Dendritic cell treated with granulocyte-macrophage colony-stimulating factor and Interleukin-4, amounts not matched to agents 40 ng/mL and 50 ng/mL, for 4 days (primary cell): ENCODE measurements around the gene CCDC88B.
"Not testable (repeated sequence)": the region's sequence is repeated elsewhere in the genome, so short reads cannot be mapped to it uniquely, and the experiment has no call there.

Experiments
- H3K27ac Mint-ChIP-seq: one replicate; pipeline ENCODE4 v1.8.0; 2022; ENCODE audit warnings: mild to moderate bottlenecking, mixed read lengths
- H3K27me3 Mint-ChIP-seq: one replicate; pipeline ENCODE4 v1.8.0; 2022; ENCODE audit warnings: mild to moderate bottlenecking, mixed read lengths
- H3K36me3 Mint-ChIP-seq: one replicate; pipeline ENCODE4 v1.8.0; 2022; ENCODE audit warnings: low read depth, mixed read lengths
- H3K4me1 Mint-ChIP-seq: one replicate; pipeline ENCODE4 v1.8.0; 2022; ENCODE audit warnings: low read depth, mixed read lengths
- H3K4me3 Mint-ChIP-seq: one replicate; pipeline ENCODE4 v1.8.0; 2022; ENCODE audit warnings: mild to moderate bottlenecking, moderate library complexity, mixed read lengths
- H3K9me3 Mint-ChIP-seq: one replicate; pipeline ENCODE4 v1.8.0; 2022; ENCODE audit warnings: mixed read lengths
- intact Hi-C: fragments of 100-400 bp; cut with micrococcal nuclease; formaldehyde crosslinking; loops from one replicate; pipeline ENCODE4 v1.15.0; 2022

The CCDC88B gene

GRCh38 chr11:64299847-64300648 is 40.0 kb upstream of the CCDC88B start, which contains the start of gene CATSPERZ:
TSS of gene CATSPERZ (plus strand) at chr11:64300358. CDS start at chr11:64300411, 53 bp downstream.
- intact Hi-C loops = loop anchor here (5.0 kb wide), 1 partner anchor 48 kb away; the partner anchor contains the start of gene PLCB3
- H3K36me3 Mint-ChIP-seq = peaks cover 6% of the 10 kb centered on the region
- no peaks in the 10 kb centered on the region for H3K9me3 Mint-ChIP-seq
- H3K27me3 Mint-ChIP-seq = peaks cover 70% of the 10 kb centered on the region
- H3K4me3 Mint-ChIP-seq = peak within 1 kb of the TSS; percentile 57
- H3K4me1 Mint-ChIP-seq = peaks cover 64% of the 10 kb centered on the region
- H3K27ac Mint-ChIP-seq = peak within 1 kb of the TSS; percentile 44

GRCh38 chr11:64303109-64304031 is 36.6 kb upstream of the CCDC88B start:
- no peaks in the 10 kb centered on the region for H3K9me3 Mint-ChIP-seq
- peaks cover 33% of the 10 kb centered on the region for H3K36me3 Mint-ChIP-seq
- intact Hi-C loops = loop anchor here (1.0 to 5.0 kb wide), 3 partner anchors 19 to 99 kb away; partner anchors contain the start of genes BAD, GPR137 and PLCB3
- peak overlapping the region; percentile 100 for H3K27ac Mint-ChIP-seq
- peaks cover 37% of the 10 kb centered on the region for H3K27me3 Mint-ChIP-seq
- peak overlapping the region; percentile 99 for H3K4me3 Mint-ChIP-seq
- peaks cover 62% of the 10 kb centered on the region for H3K4me1 Mint-ChIP-seq

GRCh38 chr11:64304032-64304315 is 36.0 kb upstream of the CCDC88B start:
- Mint-ChIP-seq H3K27ac (peak overlapping the region; percentile 100), H3K4me1 (peaks cover 59% of the 10 kb centered on the region), H3K4me3 (peak overlapping the region; percentile 99), H3K36me3 (peaks cover 38% of the 10 kb centered on the region), H3K9me3 (no peaks in the 10 kb centered on the region), H3K27me3 (peaks cover 32% of the 10 kb centered on the region)
- intact Hi-C loops = loop anchor here (1.0 to 5.0 kb wide), 3 partner anchors 19 to 100 kb away; partner anchors contain the start of genes BAD, GPR137 and PLCB3

GRCh38 chr11:64304316-64305072 is 35.5 kb upstream of the CCDC88B start:
- peak overlapping the region; percentile 100 for H3K27ac Mint-ChIP-seq
- peaks cover 26% of the 10 kb centered on the region for H3K27me3 Mint-ChIP-seq
- H3K4me1 Mint-ChIP-seq = peaks cover 54% of the 10 kb centered on the region
- no peaks in the 10 kb centered on the region for H3K9me3 Mint-ChIP-seq
- H3K36me3 Mint-ChIP-seq = peaks cover 43% of the 10 kb centered on the region
- intact Hi-C loops = loop anchor here (1.0 to 5.0 kb wide), 7 partner anchors 13 to 100 kb away; partner anchors contain the start of genes BAD, CCDC88B, GPR137 and PLCB3
- peak overlapping the region; percentile 99 for H3K4me3 Mint-ChIP-seq

- H3K27me3 Mint-ChIP-seq = peaks cover 20% of the 10 kb centered on the region
- peak within 1 kb of the TSS; percentile 99 for H3K4me3 Mint-ChIP-seq
- peak within 1 kb of the TSS; percentile 100 for H3K27ac Mint-ChIP-seq
- peaks cover 50% of the 10 kb centered on the region for H3K36me3 Mint-ChIP-seq
- no peaks in the 10 kb centered on the region for H3K9me3 Mint-ChIP-seq
- intact Hi-C loops = loop anchor here (1.0 to 5.0 kb wide), 5 partner anchors 12 to 65 kb away; partner anchors contain the start of genes BAD, CCDC88B, GPR137 and TRMT112
- H3K4me1 Mint-ChIP-seq = peaks cover 47% of the 10 kb centered on the region
Measured at GRCh38 chr11:64305075-64305690, 34.8 kb upstream of the CCDC88B start, which contains the start of gene ESRRA. TSS of gene ESRRA (plus strand) at chr11:64305524. CDS start at chr11:64307180, 1,656 bp downstream.

GRCh38 chr11:64305691-64306562 is 34.1 kb upstream of the CCDC88B start:
- no peaks in the 10 kb centered on the region for H3K9me3 Mint-ChIP-seq
- H3K4me1 Mint-ChIP-seq = peaks cover 43% of the 10 kb centered on the region
- H3K36me3 Mint-ChIP-seq = peaks cover 57% of the 10 kb centered on the region
- H3K27ac Mint-ChIP-seq = peak overlapping the region; percentile 100
- H3K4me3 Mint-ChIP-seq = peak overlapping the region; percentile 99
- intact Hi-C loops = loop anchor here (1.0 to 5.0 kb wide), 5 partner anchors 11 to 66 kb away; partner anchors contain the start of genes BAD, CCDC88B, GPR137 and TRMT112
- H3K27me3 Mint-ChIP-seq = peaks cover 12% of the 10 kb centered on the region

- peaks cover 47% of the 10 kb centered on the region for H3K4me1 Mint-ChIP-seq
- peak overlapping the region; percentile 99 for H3K4me3 Mint-ChIP-seq
- H3K36me3 Mint-ChIP-seq = peaks cover 63% of the 10 kb centered on the region
- intact Hi-C loops = loop anchor here (5.0 kb wide), 1 partner anchor 36 kb away; the partner anchor contains the start of gene CCDC88B
- H3K27ac Mint-ChIP-seq = peak overlapping the region; percentile 100
- H3K9me3 Mint-ChIP-seq = no peaks in the 10 kb centered on the region
- peaks cover 10% of the 10 kb centered on the region for H3K27me3 Mint-ChIP-seq
Measured at GRCh38 chr11:64306563-64306875, 33.5 kb upstream of the CCDC88B start.

GRCh38 chr11:64306876-64307622 is 33.0 kb upstream of the CCDC88B start:
- Mint-ChIP-seq H3K4me3 (peak overlapping the region; percentile 99), H3K9me3 (no peaks in the 10 kb centered on the region), H3K36me3 (peaks cover 69% of the 10 kb centered on the region), H3K27ac (peak overlapping the region; percentile 100), H3K4me1 (peaks cover 48% of the 10 kb centered on the region), H3K27me3 (peaks cover 5% of the 10 kb centered on the region)
- intact Hi-C loops = loop anchor here (5.0 kb wide), 1 partner anchor 35 kb away; the partner anchor contains the start of gene CCDC88B

DNA sequence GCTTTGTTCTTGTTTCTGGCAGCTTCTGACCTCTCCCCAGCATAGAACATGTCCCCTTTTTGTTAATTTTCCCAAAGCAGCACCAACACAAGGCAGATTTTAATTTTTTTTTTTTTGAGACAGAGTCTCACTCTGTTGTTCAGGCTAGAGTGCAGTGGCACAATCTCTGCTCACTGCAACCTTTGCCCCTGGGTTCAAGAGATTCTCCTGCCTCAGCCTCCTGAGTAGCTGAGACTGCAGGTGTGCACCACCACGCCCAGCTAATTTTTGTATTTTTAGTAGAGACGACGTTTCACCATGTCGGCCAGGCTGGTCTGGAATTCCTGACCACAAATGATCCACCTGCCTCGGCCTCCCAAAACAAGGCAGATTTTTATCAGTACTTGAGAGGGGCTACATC is 32.2 kb upstream of the CCDC88B start:
- Mint-ChIP-seq H3K36me3 (peaks cover 76% of the 10 kb centered on the region), H3K4me1 (peaks cover 55% of the 10 kb centered on the region)
- not testable (repeated sequence) for H3K4me3 Mint-ChIP-seq, H3K27ac Mint-ChIP-seq, H3K27me3 Mint-ChIP-seq, H3K9me3 Mint-ChIP-seq
- intact Hi-C loops = loop anchor here (5.0 kb wide), 1 partner anchor 35 kb away; the partner anchor contains the start of gene CCDC88B

- Mint-ChIP-seq H3K4me1 (peaks cover 57% of the 10 kb centered on the region), H3K27ac (peak overlapping the region; percentile 14), H3K9me3 (no peaks in the 10 kb centered on the region), H3K36me3 (peaks cover 95% of the 10 kb centered on the region), H3K4me3 (no peak overlapping the region), H3K27me3 (no peaks in the 10 kb centered on the region)
- intact Hi-C loops = no loop called here
Measured at GRCh38 chr11:64312947-64313346, 27.1 kb upstream of the CCDC88B start.

DNA sequence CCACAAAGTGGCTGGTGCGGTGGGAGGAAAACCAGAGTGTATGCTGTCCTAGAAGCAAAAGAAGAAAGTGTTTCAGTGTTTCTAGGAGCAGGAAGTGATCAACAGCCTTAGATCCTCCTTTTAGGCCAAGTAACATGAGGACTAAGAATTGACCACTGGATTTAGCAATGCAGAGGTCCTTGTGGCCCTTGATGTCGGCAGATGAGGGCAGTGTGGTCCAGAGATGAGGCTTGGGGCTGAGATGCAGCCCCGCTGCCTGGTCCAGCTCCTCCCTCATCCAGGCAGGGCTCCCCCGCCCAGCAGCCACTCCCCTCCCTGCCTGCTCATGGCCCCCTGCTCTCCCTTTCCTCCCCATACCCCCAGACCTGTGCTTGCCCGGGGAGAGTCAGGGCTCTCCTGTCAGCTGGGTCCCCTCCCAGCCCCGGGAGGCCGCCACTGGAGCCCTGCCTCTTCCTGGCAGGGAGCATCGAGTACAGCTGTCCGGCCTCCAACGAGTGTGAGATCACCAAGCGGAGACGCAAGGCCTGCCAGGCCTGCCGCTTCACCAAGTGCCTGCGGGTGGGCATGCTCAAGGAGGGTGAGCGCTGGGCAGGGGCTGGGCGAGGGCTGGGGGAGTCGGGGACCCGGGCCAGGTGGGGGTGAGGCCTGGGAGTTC is 26.4 kb upstream of the CCDC88B start:
- Mint-ChIP-seq H3K4me3 (no peak overlapping the region), H3K27me3 (no peaks in the 10 kb centered on the region), H3K9me3 (no peaks in the 10 kb centered on the region)

More for the DNA sequence above, 26.4 kb upstream of the CCDC88B start:
- intact Hi-C loops = no loop called here
- Mint-ChIP-seq H3K4me1 (peaks cover 57% of the 10 kb centered on the region), H3K36me3 (peaks cover 94% of the 10 kb centered on the region), H3K27ac (peak overlapping the region; percentile 14)
